ENCODE data around the gene LMO7. TPM values are rescaled to one million over a fixed set of nuclear protein-coding genes. Genes with fewer than 3 reads are reported as not detected.

Gene LMO7
- total RNA-seq, 1 experiment from 2014 or later, result 18.5 TPM

DNA sequence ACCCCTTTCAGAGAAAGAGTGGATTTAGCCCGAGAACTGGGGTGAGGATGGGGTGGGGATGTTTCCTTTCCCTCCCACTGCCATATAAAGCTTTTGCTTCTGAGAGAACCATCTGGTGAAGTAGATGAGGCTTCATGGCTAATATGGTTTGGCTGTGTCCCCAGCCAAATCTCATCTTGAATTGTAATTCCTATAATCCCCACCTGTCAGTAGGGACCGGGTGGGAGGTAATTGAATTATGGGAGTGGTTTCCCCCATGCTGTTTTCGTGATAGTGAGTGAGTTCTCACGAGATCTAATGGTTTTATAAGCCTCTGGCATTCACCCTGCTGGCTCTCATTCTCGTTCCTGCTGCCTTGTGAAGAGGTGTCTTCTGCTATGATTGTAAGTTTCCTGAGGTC is 270.9 kb downstream of the LMO7 start:
- ATAC-seq, result no peak

More for the DNA sequence above, 270.9 kb downstream of the LMO7 start:
- POLR2A ChIA-PET, result no interaction called here
- no peaks in the 10 kb centered on the region for H3K9me3 Mint-ChIP-seq
- no peak overlapping the region for H3K27ac Mint-ChIP-seq
- H3K4me3 Mint-ChIP-seq, result no peak overlapping the region
- no peaks in the 10 kb centered on the region for H3K27me3 Mint-ChIP-seq (ENCODE audit: low read depth)
- no peaks in the 10 kb centered on the region for H3K36me3 Mint-ChIP-seq
- TF ChIP-seq, protein P1, sequence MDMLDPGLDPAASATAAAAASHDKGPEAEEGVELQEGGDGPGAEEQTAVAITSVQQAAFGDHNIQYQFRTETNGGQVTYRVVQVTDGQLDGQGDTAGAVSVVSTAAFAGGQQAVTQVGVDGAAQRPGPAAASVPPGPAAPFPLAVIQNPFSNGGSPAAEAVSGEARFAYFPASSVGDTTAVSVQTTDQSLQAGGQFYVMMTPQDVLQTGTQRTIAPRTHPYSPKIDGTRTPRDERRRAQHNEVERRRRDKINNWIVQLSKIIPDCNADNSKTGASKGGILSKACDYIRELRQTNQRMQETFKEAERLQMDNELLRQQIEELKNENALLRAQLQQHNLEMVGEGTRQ (CRISPR knock-in tag; IDR thresholded peaks at IDR 0.05), result no peak
- TF ChIP-seq, protein P2, sequence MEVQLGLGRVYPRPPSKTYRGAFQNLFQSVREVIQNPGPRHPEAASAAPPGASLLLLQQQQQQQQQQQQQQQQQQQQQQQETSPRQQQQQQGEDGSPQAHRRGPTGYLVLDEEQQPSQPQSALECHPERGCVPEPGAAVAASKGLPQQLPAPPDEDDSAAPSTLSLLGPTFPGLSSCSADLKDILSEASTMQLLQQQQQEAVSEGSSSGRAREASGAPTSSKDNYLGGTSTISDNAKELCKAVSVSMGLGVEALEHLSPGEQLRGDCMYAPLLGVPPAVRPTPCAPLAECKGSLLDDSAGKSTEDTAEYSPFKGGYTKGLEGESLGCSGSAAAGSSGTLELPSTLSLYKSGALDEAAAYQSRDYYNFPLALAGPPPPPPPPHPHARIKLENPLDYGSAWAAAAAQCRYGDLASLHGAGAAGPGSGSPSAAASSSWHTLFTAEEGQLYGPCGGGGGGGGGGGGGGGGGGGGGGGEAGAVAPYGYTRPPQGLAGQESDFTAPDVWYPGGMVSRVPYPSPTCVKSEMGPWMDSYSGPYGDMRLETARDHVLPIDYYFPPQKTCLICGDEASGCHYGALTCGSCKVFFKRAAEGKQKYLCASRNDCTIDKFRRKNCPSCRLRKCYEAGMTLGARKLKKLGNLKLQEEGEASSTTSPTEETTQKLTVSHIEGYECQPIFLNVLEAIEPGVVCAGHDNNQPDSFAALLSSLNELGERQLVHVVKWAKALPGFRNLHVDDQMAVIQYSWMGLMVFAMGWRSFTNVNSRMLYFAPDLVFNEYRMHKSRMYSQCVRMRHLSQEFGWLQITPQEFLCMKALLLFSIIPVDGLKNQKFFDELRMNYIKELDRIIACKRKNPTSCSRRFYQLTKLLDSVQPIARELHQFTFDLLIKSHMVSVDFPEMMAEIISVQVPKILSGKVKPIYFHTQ (CRISPR knock-in tag; IDR thresholded peaks at IDR 0.05), result no peak
- TF ChIP-seq HMGA2 (CRISPR knock-in tag; IDR thresholded peaks at IDR 0.05) (no peak), ZNF671 (CRISPR knock-in tag; IDR thresholded peaks at IDR 0.05) (no peak), GRHL2 (CRISPR knock-in tag; IDR thresholded peaks at IDR 0.05; ENCODE audit: insufficient replicate concordance, severe bottlenecking) (no peak), ZNF423 (CRISPR knock-in tag; IDR thresholded peaks at IDR 0.05) (no peak), FOXJ3 (CRISPR knock-in tag; IDR thresholded peaks at IDR 0.05; ENCODE audit: borderline replicate concordance) (no peak), CREB1 (CRISPR knock-in tag; IDR thresholded peaks at IDR 0.05) (no peak), SP1 (CRISPR knock-in tag; conservative IDR thresholded peaks at IDR 0.05) (no peak), NR2C2 (CRISPR knock-in tag; IDR thresholded peaks at IDR 0.05) (no peak), PRRX2 (CRISPR knock-in tag; IDR thresholded peaks at IDR 0.05) (no peak), ZNF396 (CRISPR knock-in tag; IDR thresholded peaks at IDR 0.05; ENCODE audit: borderline replicate concordance) (no peak)
- TF ChIP-seq, protein P3, sequence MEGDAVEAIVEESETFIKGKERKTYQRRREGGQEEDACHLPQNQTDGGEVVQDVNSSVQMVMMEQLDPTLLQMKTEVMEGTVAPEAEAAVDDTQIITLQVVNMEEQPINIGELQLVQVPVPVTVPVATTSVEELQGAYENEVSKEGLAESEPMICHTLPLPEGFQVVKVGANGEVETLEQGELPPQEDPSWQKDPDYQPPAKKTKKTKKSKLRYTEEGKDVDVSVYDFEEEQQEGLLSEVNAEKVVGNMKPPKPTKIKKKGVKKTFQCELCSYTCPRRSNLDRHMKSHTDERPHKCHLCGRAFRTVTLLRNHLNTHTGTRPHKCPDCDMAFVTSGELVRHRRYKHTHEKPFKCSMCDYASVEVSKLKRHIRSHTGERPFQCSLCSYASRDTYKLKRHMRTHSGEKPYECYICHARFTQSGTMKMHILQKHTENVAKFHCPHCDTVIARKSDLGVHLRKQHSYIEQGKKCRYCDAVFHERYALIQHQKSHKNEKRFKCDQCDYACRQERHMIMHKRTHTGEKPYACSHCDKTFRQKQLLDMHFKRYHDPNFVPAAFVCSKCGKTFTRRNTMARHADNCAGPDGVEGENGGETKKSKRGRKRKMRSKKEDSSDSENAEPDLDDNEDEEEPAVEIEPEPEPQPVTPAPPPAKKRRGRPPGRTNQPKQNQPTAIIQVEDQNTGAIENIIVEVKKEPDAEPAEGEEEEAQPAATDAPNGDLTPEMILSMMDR (IDR thresholded peaks at IDR 0.05), result no peak
- TF ChIP-seq, protein P4, sequence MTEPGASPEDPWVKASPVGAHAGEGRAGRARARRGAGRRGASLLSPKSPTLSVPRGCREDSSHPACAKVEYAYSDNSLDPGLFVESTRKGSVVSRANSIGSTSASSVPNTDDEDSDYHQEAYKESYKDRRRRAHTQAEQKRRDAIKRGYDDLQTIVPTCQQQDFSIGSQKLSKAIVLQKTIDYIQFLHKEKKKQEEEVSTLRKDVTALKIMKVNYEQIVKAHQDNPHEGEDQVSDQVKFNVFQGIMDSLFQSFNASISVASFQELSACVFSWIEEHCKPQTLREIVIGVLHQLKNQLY (CRISPR knock-in tag; IDR thresholded peaks at IDR 0.05), result no peak
- TF ChIP-seq, protein P5, sequence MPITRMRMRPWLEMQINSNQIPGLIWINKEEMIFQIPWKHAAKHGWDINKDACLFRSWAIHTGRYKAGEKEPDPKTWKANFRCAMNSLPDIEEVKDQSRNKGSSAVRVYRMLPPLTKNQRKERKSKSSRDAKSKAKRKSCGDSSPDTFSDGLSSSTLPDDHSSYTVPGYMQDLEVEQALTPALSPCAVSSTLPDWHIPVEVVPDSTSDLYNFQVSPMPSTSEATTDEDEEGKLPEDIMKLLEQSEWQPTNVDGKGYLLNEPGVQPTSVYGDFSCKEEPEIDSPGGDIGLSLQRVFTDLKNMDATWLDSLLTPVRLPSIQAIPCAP (CRISPR knock-in tag; IDR thresholded peaks at IDR 0.05), result no peak
- TF ChIP-seq, protein P6, sequence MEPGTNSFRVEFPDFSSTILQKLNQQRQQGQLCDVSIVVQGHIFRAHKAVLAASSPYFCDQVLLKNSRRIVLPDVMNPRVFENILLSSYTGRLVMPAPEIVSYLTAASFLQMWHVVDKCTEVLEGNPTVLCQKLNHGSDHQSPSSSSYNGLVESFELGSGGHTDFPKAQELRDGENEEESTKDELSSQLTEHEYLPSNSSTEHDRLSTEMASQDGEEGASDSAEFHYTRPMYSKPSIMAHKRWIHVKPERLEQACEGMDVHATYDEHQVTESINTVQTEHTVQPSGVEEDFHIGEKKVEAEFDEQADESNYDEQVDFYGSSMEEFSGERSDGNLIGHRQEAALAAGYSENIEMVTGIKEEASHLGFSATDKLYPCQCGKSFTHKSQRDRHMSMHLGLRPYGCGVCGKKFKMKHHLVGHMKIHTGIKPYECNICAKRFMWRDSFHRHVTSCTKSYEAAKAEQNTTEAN (CRISPR knock-in tag; IDR thresholded peaks at IDR 0.05), result no peak
- TF ChIP-seq, protein P7, sequence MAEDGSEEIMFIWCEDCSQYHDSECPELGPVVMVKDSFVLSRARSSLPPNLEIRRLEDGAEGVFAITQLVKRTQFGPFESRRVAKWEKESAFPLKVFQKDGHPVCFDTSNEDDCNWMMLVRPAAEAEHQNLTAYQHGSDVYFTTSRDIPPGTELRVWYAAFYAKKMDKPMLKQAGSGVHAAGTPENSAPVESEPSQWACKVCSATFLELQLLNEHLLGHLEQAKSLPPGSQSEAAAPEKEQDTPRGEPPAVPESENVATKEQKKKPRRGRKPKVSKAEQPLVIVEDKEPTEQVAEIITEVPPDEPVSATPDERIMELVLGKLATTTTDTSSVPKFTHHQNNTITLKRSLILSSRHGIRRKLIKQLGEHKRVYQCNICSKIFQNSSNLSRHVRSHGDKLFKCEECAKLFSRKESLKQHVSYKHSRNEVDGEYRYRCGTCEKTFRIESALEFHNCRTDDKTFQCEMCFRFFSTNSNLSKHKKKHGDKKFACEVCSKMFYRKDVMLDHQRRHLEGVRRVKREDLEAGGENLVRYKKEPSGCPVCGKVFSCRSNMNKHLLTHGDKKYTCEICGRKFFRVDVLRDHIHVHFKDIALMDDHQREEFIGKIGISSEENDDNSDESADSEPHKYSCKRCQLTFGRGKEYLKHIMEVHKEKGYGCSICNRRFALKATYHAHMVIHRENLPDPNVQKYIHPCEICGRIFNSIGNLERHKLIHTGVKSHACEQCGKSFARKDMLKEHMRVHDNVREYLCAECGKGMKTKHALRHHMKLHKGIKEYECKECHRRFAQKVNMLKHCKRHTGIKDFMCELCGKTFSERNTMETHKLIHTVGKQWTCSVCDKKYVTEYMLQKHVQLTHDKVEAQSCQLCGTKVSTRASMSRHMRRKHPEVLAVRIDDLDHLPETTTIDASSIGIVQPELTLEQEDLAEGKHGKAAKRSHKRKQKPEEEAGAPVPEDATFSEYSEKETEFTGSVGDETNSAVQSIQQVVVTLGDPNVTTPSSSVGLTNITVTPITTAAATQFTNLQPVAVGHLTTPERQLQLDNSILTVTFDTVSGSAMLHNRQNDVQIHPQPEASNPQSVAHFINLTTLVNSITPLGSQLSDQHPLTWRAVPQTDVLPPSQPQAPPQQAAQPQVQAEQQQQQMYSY (CRISPR knock-in tag; IDR thresholded peaks at IDR 0.05), result no peak
- TF ChIP-seq, protein P8, sequence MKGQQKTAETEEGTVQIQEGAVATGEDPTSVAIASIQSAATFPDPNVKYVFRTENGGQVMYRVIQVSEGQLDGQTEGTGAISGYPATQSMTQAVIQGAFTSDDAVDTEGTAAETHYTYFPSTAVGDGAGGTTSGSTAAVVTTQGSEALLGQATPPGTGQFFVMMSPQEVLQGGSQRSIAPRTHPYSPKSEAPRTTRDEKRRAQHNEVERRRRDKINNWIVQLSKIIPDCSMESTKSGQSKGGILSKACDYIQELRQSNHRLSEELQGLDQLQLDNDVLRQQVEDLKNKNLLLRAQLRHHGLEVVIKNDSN (CRISPR knock-in tag; IDR thresholded peaks at IDR 0.05), result no peak
- TF ChIP-seq, protein P9, sequence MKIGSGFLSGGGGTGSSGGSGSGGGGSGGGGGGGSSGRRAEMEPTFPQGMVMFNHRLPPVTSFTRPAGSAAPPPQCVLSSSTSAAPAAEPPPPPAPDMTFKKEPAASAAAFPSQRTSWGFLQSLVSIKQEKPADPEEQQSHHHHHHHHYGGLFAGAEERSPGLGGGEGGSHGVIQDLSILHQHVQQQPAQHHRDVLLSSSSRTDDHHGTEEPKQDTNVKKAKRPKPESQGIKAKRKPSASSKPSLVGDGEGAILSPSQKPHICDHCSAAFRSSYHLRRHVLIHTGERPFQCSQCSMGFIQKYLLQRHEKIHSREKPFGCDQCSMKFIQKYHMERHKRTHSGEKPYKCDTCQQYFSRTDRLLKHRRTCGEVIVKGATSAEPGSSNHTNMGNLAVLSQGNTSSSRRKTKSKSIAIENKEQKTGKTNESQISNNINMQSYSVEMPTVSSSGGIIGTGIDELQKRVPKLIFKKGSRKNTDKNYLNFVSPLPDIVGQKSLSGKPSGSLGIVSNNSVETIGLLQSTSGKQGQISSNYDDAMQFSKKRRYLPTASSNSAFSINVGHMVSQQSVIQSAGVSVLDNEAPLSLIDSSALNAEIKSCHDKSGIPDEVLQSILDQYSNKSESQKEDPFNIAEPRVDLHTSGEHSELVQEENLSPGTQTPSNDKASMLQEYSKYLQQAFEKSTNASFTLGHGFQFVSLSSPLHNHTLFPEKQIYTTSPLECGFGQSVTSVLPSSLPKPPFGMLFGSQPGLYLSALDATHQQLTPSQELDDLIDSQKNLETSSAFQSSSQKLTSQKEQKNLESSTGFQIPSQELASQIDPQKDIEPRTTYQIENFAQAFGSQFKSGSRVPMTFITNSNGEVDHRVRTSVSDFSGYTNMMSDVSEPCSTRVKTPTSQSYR (CRISPR knock-in tag; IDR thresholded peaks at IDR 0.05), result no peak
- CTCF ChIA-PET, result interaction anchor here (0.6 to 1.6 kb wide), 9 partner anchors 11 to 1073 kb away, joined by 3 to 7 read pairs (median 4); no protein-coding TSS in a partner anchor
- peaks cover 22% of the 10 kb centered on the region for H3K4me1 Mint-ChIP-seq
- DNase-seq (ENCODE audit: low spot score), result no peak

Measured in WTC11 (cell line).